HG03439 (cell line): ENCODE data around the gene MIEF1.

ENCODE experiments used
- ATAC-seq: cut with Tn5 transposase; IDR thresholded peaks from one replicate; pipeline ENCODE4 v1.9.1; 2021; ENCODE audit warnings: mild to moderate bottlenecking, moderate library complexity; ENCODE audit not compliant: unreplicated experiment

MIEF1 gene

GRCh38 chr22:39554151-39554550 is 52.1 kb downstream of the MIEF1 start:
- no peak for ATAC-seq

- ATAC-seq, result no peak
These were observed 55.1 kb downstream of the MIEF1 start for GRCh38 chr22:39556970-39557841.

GRCh38 chr22:39558254-39558727 is 56.2 kb downstream of the MIEF1 start:
- no peak for ATAC-seq

GRCh38 chr22:39558950-39559349 is 56.9 kb downstream of the MIEF1 start:
- ATAC-seq, result no peak

- ATAC-seq, result no peak
These were observed 57.5 kb downstream of the MIEF1 start for GRCh38 chr22:39559456-39560105.

- no peak for ATAC-seq
These were observed 58.0 kb downstream of the MIEF1 start for GRCh38 chr22:39560127-39560526.

GRCh38 chr22:39562839-39563489 is 60.9 kb downstream of the MIEF1 start:
- no peak for ATAC-seq

- no peak for ATAC-seq
These were observed 61.7 kb downstream of the MIEF1 start for GRCh38 chr22:39563571-39564428.

GRCh38 chr22:39565414-39565944 is 63.4 kb downstream of the MIEF1 start:
- ATAC-seq, result no peak

- no peak for ATAC-seq
These were observed 65.3 kb downstream of the MIEF1 start for GRCh38 chr22:39567135-39567946.
